GM12878 (cell line): ENCODE measurements around the gene ANKIB1. TPM values are rescaled to one million over a fixed set of nuclear protein-coding genes. Genes with fewer than 3 reads are reported as not detected.
A peak's percentile ranks its signal among the peaks of the same experiment; 100 is the strongest.

ENCODE experiments used
- ATAC-seq: fragments of 200-7000 bp; cut with Tn5 transposase; 3 replicates; pipeline ENCODE4 v1.9.1; 2020; ENCODE audit warnings: mild to moderate bottlenecking, moderate library complexity
- BruUV-seq: library from RNA; stranded (reverse); fragments of 400-500 nt; replicated peaks from 2 replicates; lab custom pipeline; 2021; lab: Mats Ljungman, UMichigan
- CTCF ChIA-PET: fragments of 300-600 bp; sonication (Branson Sonifier 250); formaldehyde crosslinking; extraction: SDS; loops from one replicate; lab custom pipeline; 2021; ENCODE audit warnings: inconsistent platforms; lab: Yijun Ruan, JAX
- POLR2A ChIA-PET: fragments of 350-600 bp; formaldehyde crosslinking; extraction: SDS; loops from one replicate; lab custom pipeline; 2021; ENCODE audit warnings: inconsistent platforms; lab: Charles Lee
- RAD21 ChIA-PET: fragments of 300-600 bp; sonication (Branson Sonifier 250); formaldehyde crosslinking; loops from one replicate; lab custom pipeline; 2023; ENCODE audit warnings: antibody characterized with exemption; ENCODE audit not compliant: unreplicated experiment; lab: Charles Lee
- SMC1A ChIA-PET: fragments of 300-600 bp; sonication (Branson Sonifier 250); formaldehyde crosslinking; loops from one replicate; lab custom pipeline; 2023; ENCODE audit not compliant: unreplicated experiment, uncharacterized antibody; lab: Charles Lee
- DNase-seq: peaks from one replicate; pipeline ENCODE4 v3.0.0-alpha.2; 2011; ENCODE audit warnings: low read depth, low spot score
- FAIRE-seq: peaks from 3 replicates; lab custom pipeline; 2011; peaks lifted over from hg19 to GRCh38; lab: Jason Lieb, UNC
- H2AFZ ChIP-seq: 2 replicates; pipeline ENCODE4 v1.6.0; 2011; ENCODE audit warnings: low read depth, low read length, control low read depth; ENCODE audit not compliant: control insufficient read depth
- H3K27ac ChIP-seq: 2 replicates; pipeline ENCODE4 v1.5.1; 2011; ENCODE audit warnings: control low read depth; ENCODE audit not compliant: control insufficient read depth, insufficient read depth
- H3K27me3 ChIP-seq, 2 experiments: replicated peaks in 1 of 2; 2 replicates each; pipeline versions ENCODE4 v1.6.0 to v1.6.1; 2011; ENCODE audit warnings: low read length in 1 of 2; ENCODE audit not compliant: control insufficient read depth in 2 of 2, insufficient read depth in 2 of 2
- H3K36me3 ChIP-seq, 2 experiments: 2 replicates each; pipeline ENCODE4 v1.5.1; 2011; ENCODE audit warnings: low read length in 1 of 2; ENCODE audit not compliant: control insufficient read depth in 2 of 2, insufficient read depth in 2 of 2
- H3K4me1 ChIP-seq: 2 replicates; pipeline ENCODE4 v1.6.1; 2011; ENCODE audit warnings: mild to moderate bottlenecking, low read length, moderate library complexity, mixed read lengths; ENCODE audit not compliant: control insufficient read depth, insufficient read depth
- H3K4me2 ChIP-seq: 2 replicates; pipeline ENCODE4 v1.6.0; 2011; ENCODE audit warnings: control low read depth; ENCODE audit not compliant: control insufficient read depth, insufficient read depth
- H3K4me3 ChIP-seq: fragments of 200-600 bp; sonication (generic); 2 replicates; pipeline ENCODE4 v1.5.1; 2016
- H3K79me2 ChIP-seq: 2 replicates; pipeline ENCODE4 v1.6.0; 2011; ENCODE audit warnings: low read length; ENCODE audit not compliant: control insufficient read depth, insufficient read depth
- H3K9ac ChIP-seq: 2 replicates; pipeline ENCODE4 v1.8.0; 2011; ENCODE audit warnings: low read length, control low read depth, mixed read lengths; ENCODE audit not compliant: control insufficient read depth, insufficient read depth
- H3K9me3 ChIP-seq: replicated peaks from 3 replicates; pipeline ENCODE4 v1.5.1; 2011; ENCODE audit warnings: mild to moderate bottlenecking, low read length; ENCODE audit not compliant: control insufficient read depth, insufficient read depth
- H4K20me1 ChIP-seq: 2 replicates; pipeline ENCODE4 v1.6.0; 2011; ENCODE audit not compliant: control insufficient read depth, insufficient read depth
- JUNB ChIP-seq: IDR thresholded peaks from 2 replicates; pipeline ENCODE4 v1.6.1; 2016; ENCODE audit warnings: antibody characterized with exemption, mild to moderate bottlenecking
- NFXL1 ChIP-seq: fragments of 450-650 bp; IDR thresholded peaks from 2 replicates; pipeline ENCODE4 v1.6.1; 2017; ENCODE audit warnings: antibody characterized with exemption, mild to moderate bottlenecking, borderline replicate concordance
- POLR2A ChIP-seq: IDR thresholded peaks from 2 replicates; pipeline ENCODE4 v1.6.1; 2011; ENCODE audit warnings: low read depth, mild to moderate bottlenecking, low read length
- POLR2AphosphoS2 ChIP-seq: IDR thresholded peaks from 2 replicates; pipeline ENCODE4 v1.6.1; 2011; ENCODE audit warnings: low read depth, mild to moderate bottlenecking, low read length, improper control_type of control experiment, moderate library complexity
- SP1 ChIP-seq: IDR thresholded peaks from one replicate; pipeline ENCODE4 v1.6.1; 2011; ENCODE audit warnings: low read depth, low read length
- WGBS: methylation state at CpG from one replicate; pipeline ENCODE4 v1.1.6; 2016; ENCODE audit warnings: low lambda C conversion rate; ENCODE audit not compliant: insufficient replicate concordance, insufficient coverage; ENCODE audit errors: missing lambda C conversion rate; 5-methylcytosine and 5-hydroxymethylcytosine counted together
- in situ Hi-C: fragments of 300-500 bp; cut with MboI; formaldehyde crosslinking; loops from 9 replicates; pipeline ENCODE4 v1.14.3; 2018; ENCODE audit warnings: mixed read lengths
- intact Hi-C: fragments of 100-400 bp; cut with micrococcal nuclease; formaldehyde crosslinking; loops from one replicate; pipeline ENCODE4 v1.14.2; 2022; ENCODE audit not compliant: unreplicated experiment
- polyA plus RNA-seq, 11 experiments: library from polyadenylated mRNA; depleted of rRNA in 4 of 11; unstranded in 6 of 11; stranded (reverse) in 5 of 11; fragments of >200 nt; fragmentation: Nextera tagmentation in 4 of 11; fragmentation: Illumina TruSeq in 1 of 11; extraction: Ambion mirVana in 4 of 11; extraction: Trizol in 1 of 11; gene quantifications; 1 replicate in 1 of 11; 2 replicates in 10 of 11; pipeline versions ENCODE4 v1.2.1 to v1.2.3, GENCODE V29; 2011 to 2016; ENCODE audit warnings: inconsistent platforms in 2 of 11, missing spikeins in 2 of 11, low read depth in 1 of 11
- total RNA-seq, 4 experiments: library from RNA; depleted of rRNA in 3 of 4; stranded (reverse); fragments of >200 nt in 3 of 4; fragmentation: Illumina TruSeq in 1 of 4; extraction: Trizol in 1 of 4; gene quantifications; 2 replicates each; pipeline versions ENCODE4 v1.2.1 to v1.2.3, GENCODE V29; 2013 to 2021
- TF ChIP-seq, protein P1 (sequence below), 3 experiments: IDR thresholded peaks in 2 of 3; conservative IDR thresholded peaks in 1 of 3; 2 replicates each; pipeline ENCODE4 v1.5.1; 2011; ENCODE audit warnings: low read depth in 3 of 3, low read length in 3 of 3, mild to moderate bottlenecking in 3 of 3, control low read depth in 2 of 3, moderate library complexity in 2 of 3, inconsistent platforms in 1 of 3, mixed read lengths in 1 of 3; ENCODE audit not compliant: control insufficient read depth in 2 of 3, insufficient read depth in 1 of 3; ENCODE audit errors: extremely low read depth in 1 of 3

ANKIB1 gene
- total and polyA plus RNA-seq, 10 of the 15 experiments (the other 5 are each of a cell fraction or from before 2014, with no cell fraction given): 9.0 to 54.0 (median 21.9) TPM

DNA sequence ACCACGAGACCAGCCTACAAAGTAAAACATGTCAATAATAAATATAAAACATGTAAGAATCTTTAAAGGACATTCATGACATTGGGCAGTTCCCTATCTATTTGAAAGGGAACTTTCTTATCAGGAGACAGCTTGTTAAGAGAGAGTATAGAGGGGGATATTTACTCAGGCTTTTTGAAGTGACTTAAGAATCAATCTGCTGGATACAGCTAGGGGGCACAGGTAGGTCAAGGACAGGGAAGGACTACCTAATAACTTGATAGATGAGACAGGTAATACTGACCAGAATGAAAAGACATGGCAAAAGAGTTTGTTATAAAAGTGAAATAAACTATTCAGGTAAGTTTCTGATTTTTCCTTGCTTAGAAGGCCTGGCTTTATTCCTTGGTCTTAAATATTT lies 45.0 kb upstream of the ANKIB1 start:
- H3K9ac ChIP-seq: no peak overlapping the region
- POLR2A ChIA-PET: no interaction called here
- ATAC-seq: no peak
- no peaks in the 10 kb centered on the region for H3K27me3 ChIP-seq
- no peak overlapping the region for H3K4me2 ChIP-seq
- no peaks in the 10 kb centered on the region; the same call in 2 of the 3 replicates for H3K9me3 ChIP-seq
- no peak overlapping the region for H3K27ac ChIP-seq
- H3K4me1 ChIP-seq: no peaks in the 10 kb centered on the region
- H2AFZ ChIP-seq: no peak overlapping the region
- TF ChIP-seq JUNB: no peak
- TF ChIP-seq, protein P1, sequence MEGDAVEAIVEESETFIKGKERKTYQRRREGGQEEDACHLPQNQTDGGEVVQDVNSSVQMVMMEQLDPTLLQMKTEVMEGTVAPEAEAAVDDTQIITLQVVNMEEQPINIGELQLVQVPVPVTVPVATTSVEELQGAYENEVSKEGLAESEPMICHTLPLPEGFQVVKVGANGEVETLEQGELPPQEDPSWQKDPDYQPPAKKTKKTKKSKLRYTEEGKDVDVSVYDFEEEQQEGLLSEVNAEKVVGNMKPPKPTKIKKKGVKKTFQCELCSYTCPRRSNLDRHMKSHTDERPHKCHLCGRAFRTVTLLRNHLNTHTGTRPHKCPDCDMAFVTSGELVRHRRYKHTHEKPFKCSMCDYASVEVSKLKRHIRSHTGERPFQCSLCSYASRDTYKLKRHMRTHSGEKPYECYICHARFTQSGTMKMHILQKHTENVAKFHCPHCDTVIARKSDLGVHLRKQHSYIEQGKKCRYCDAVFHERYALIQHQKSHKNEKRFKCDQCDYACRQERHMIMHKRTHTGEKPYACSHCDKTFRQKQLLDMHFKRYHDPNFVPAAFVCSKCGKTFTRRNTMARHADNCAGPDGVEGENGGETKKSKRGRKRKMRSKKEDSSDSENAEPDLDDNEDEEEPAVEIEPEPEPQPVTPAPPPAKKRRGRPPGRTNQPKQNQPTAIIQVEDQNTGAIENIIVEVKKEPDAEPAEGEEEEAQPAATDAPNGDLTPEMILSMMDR (IDR thresholded peaks at IDR 0.05 in 2 of 3, conservative IDR thresholded peaks at IDR 0.05 in 1 of 3; ENCODE audit: control insufficient read depth in 2 of 3, extremely low read depth in 1 of 3, insufficient read depth in 1 of 3, low read depth in 3 of 3, low read length in 3 of 3): peak in 1 of 3 experiments; percentile 21; a peak in 1 of 6 replicates
- SMC1A ChIA-PET: interaction anchor here (1.0 to 1.1 kb wide), 2 partner anchors 24 to 216 kb away, joined by 3 read pairs; no protein-coding TSS in a partner anchor
- FAIRE-seq: peak; percentile 57
- no peak overlapping the region for H3K4me3 ChIP-seq
- in situ Hi-C loops (no loop called here), intact Hi-C loops (no loop called here)
- no TSS peak for BruUV-seq
- no peaks in the 10 kb centered on the region for H4K20me1 ChIP-seq
- no peaks in the 10 kb centered on the region for H3K79me2 ChIP-seq
- 100% methylated on average over 1 of the region's 1 CpG for WGBS
- CTCF ChIA-PET: interaction anchor here (1.3 to 1.8 kb wide), 2 partner anchors 224 to 247 kb away, joined by 3 to 8 read pairs; partner anchors contain the start of gene GATAD1
- RAD21 ChIA-PET: no interaction called here
- no peak for DNase-seq
- H3K36me3 ChIP-seq: peaks cover 2 to 3% of the 10 kb centered on the region in 2 experiments

DNA sequence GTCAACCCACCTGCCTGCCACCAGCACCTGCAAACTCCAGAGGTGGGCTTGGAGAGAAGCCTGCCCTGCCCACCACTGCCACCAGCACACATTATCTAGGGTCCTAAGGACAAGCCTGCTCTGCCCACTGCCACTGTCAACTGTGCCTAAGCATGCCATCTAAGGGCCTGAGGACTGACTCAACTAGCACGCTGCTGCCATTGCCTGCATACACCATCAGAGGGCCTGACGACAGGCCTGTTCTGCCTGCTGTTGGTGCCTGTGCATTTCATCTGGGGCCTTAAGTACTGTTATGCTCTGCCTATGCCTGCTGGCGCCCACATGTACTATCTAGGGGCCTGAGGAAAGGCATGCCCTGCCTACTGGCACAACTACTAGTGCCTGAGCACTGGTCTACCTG lies 39.8 kb upstream of the ANKIB1 start:
- H3K9me3 ChIP-seq: peaks cover 2% of the 10 kb centered on the region
- no peaks in the 10 kb centered on the region for H4K20me1 ChIP-seq
- SMC1A ChIA-PET: interaction anchor here (0.7 kb wide), 1 partner anchor 21 kb away, joined by 4 read pairs; no protein-coding TSS in a partner anchor
- POLR2A ChIA-PET: no interaction called here
- no peak overlapping the region for H3K27ac ChIP-seq
- DNase-seq: no peak
- no peak overlapping the region for H3K9ac ChIP-seq
- H3K79me2 ChIP-seq: no peaks in the 10 kb centered on the region
- RAD21 ChIA-PET: no interaction called here
- H3K4me3 ChIP-seq: no peak overlapping the region
- no peaks in the 10 kb centered on the region for H3K27me3 ChIP-seq
- in situ Hi-C loops (no loop called here), intact Hi-C loops (no loop called here)
- WGBS: 100% methylated on average over 3 of the region's 3 CpGs
- no peak overlapping the region for H3K4me2 ChIP-seq
- no peak for ATAC-seq
- no TSS peak for BruUV-seq
- no peaks in the 10 kb centered on the region for H3K4me1 ChIP-seq
- no peak for FAIRE-seq
- no peak overlapping the region for H2AFZ ChIP-seq
- peaks cover 7 to 12% of the 10 kb centered on the region in 2 experiments; a peak in 3 of 4 replicates for H3K36me3 ChIP-seq
- TF ChIP-seq POLR2A: no peak
- TF ChIP-seq NFXL1: no peak
- TF ChIP-seq POLR2AphosphoS2: no peak
- no peak for TF ChIP-seq SP1
- CTCF ChIA-PET: interaction anchor here (0.6 to 1.3 kb wide), 2 partner anchors 27 to 141 kb away, joined by 3 to 4 read pairs; partner anchors contain the start of gene LRRD1
